ENCODE data around the gene SNHG17. TPM values are rescaled to one million over a fixed set of nuclear protein-coding genes. Genes with fewer than 3 reads are reported as not detected.
A peak's percentile ranks its signal among the peaks of the same experiment; 100 is the strongest.

Gene SNHG17
- total and polyA plus RNA-seq, 9 of the 15 experiments (the other 6 are each of a cell fraction or from before 2014, with no cell fraction given) = 29.8 to 106 (median 57.7) TPM

DNA sequence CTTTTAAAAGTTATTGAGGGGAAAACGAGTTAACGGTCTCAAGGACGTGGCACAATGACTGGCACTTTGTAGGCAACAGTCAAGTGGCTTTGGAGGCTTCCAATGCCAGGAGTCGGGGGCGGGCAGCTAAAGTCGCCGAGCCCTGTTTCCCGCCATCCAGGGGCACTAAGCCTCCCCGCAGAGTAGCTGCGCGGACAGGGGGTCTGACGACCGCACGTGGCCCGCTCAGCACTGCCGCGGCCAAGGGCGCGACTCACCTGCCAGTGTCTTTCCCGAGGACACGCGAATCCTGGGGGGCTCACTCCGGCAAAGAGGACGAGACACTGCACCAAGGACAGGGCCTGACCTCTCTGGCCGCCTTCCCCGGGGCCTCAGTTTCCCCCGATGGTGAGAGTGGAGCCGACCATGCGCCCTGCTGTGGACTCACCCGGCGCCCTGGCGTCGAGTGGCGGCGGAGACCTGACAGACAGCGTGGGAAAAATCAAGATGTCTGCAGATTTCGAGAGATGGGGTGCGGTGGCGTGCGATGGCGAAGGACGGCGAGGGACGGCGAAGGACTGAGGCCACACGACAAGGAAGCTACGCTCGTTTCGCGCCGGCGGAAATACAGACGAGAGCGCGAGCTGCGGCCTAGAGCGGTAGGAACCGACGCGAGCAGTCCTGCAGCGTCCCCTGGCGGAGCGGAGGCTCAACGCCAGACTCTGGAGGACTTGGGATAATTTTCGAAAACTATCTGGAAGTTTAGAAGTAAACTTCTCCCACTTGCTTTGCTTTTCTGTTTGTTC is at the start of gene SNHG17 (continued):
- TF ChIP-seq, protein P1, sequence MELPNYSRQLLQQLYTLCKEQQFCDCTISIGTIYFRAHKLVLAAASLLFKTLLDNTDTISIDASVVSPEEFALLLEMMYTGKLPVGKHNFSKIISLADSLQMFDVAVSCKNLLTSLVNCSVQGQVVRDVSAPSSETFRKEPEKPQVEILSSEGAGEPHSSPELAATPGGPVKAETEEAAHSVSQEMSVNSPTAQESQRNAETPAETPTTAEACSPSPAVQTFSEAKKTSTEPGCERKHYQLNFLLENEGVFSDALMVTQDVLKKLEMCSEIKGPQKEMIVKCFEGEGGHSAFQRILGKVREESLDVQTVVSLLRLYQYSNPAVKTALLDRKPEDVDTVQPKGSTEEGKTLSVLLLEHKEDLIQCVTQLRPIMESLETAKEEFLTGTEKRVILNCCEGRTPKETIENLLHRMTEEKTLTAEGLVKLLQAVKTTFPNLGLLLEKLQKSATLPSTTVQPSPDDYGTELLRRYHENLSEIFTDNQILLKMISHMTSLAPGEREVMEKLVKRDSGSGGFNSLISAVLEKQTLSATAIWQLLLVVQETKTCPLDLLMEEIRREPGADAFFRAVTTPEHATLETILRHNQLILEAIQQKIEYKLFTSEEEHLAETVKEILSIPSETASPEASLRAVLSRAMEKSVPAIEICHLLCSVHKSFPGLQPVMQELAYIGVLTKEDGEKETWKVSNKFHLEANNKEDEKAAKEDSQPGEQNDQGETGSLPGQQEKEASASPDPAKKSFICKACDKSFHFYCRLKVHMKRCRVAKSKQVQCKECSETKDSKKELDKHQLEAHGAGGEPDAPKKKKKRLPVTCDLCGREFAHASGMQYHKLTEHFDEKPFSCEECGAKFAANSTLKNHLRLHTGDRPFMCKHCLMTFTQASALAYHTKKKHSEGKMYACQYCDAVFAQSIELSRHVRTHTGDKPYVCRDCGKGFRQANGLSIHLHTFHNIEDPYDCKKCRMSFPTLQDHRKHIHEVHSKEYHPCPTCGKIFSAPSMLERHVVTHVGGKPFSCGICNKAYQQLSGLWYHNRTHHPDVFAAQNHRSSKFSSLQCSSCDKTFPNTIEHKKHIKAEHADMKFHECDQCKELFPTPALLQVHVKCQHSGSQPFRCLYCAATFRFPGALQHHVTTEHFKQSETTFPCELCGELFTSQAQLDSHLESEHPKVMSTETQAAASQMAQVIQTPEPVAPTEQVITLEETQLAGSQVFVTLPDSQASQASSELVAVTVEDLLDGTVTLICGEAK (IDR thresholded peaks at IDR 0.05) = peak; percentile 91
- TF ChIP-seq, protein P1 (CRISPR knock-in tag; IDR thresholded peaks at IDR 0.05) = no peak
- TF ChIP-seq, protein P2, sequence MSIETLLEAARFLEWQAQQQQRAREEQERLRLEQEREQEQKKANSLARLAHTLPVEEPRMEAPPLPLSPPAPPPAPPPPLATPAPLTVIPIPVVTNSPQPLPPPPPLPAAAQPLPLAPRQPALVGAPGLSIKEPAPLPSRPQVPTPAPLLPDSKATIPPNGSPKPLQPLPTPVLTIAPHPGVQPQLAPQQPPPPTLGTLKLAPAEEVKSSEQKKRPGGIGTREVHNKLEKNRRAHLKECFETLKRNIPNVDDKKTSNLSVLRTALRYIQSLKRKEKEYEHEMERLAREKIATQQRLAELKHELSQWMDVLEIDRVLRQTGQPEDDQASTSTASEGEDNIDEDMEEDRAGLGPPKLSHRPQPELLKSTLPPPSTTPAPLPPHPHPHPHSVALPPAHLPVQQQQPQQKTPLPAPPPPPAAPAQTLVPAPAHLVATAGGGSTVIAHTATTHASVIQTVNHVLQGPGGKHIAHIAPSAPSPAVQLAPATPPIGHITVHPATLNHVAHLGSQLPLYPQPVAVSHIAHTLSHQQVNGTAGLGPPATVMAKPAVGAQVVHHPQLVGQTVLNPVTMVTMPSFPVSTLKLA (conservative IDR thresholded peaks at IDR 0.05) = peak; percentile 90 to 94; a peak in 3 of 4 replicates
- peak; percentile 65; the same call in 1 of the 2 replicates for TF ChIP-seq ZNF583 (CRISPR knock-in tag; IDR thresholded peaks at IDR 0.05)
- TF ChIP-seq SRSF3 (IDR thresholded peaks at IDR 0.05; ENCODE audit: insufficient read depth, low read length) = peak; percentile 94; the same call in 1 of the 2 replicates
- TF ChIP-seq, protein P3, sequence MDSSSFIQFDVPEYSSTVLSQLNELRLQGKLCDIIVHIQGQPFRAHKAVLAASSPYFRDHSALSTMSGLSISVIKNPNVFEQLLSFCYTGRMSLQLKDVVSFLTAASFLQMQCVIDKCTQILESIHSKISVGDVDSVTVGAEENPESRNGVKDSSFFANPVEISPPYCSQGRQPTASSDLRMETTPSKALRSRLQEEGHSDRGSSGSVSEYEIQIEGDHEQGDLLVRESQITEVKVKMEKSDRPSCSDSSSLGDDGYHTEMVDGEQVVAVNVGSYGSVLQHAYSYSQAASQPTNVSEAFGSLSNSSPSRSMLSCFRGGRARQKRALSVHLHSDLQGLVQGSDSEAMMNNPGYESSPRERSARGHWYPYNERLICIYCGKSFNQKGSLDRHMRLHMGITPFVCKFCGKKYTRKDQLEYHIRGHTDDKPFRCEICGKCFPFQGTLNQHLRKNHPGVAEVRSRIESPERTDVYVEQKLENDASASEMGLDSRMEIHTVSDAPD (CRISPR knock-in tag; IDR thresholded peaks at IDR 0.05) = no peak
- TF ChIP-seq, protein P4, sequence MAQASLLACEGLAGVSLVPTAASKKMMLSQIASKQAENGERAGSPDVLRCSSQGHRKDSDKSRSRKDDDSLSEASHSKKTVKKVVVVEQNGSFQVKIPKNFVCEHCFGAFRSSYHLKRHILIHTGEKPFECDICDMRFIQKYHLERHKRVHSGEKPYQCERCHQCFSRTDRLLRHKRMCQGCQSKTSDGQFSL (CRISPR knock-in tag; IDR thresholded peaks at IDR 0.05) = peak; percentile 77
- TF ChIP-seq, protein P4 (tag; IDR thresholded peaks at IDR 0.05) = no peak
- TF ChIP-seq GABPB2 (CRISPR knock-in tag; conservative IDR thresholded peaks at IDR 0.05) = no peak
- peak; percentile 97 for TF ChIP-seq RBFOX2 (IDR thresholded peaks at IDR 0.05; ENCODE audit: low read depth, low read length)
- TF ChIP-seq ZKSCAN8 (CRISPR knock-in tag; IDR thresholded peaks at IDR 0.05) = no peak
- peak; percentile 92 for TF ChIP-seq SMAD1 (IDR thresholded peaks at IDR 0.05; ENCODE audit: low read depth, low read length, partially characterized antibody)
- peak; percentile 53; the same call in 1 of the 2 replicates for TF ChIP-seq RBM14 (IDR thresholded peaks at IDR 0.05; ENCODE audit: borderline replicate concordance, insufficient read depth, low read depth, low read length)

Data from K562 (cell line).